GM21619 (cell line): ENCODE data around the gene TBX15.

ENCODE experiments used
- ATAC-seq: cut with Tn5 transposase; IDR thresholded peaks from one replicate; pipeline ENCODE4 v1.9.1; 2021; ENCODE audit not compliant: unreplicated experiment

The TBX15 gene

GRCh38 chr1:118899340-118899739 lies 88.8 kb downstream of the TBX15 start:
- no peak for ATAC-seq

- no peak for ATAC-seq
Observed at GRCh38 chr1:118898712-118899111, 89.4 kb downstream of the TBX15 start.

GRCh38 chr1:118896416-118896815 lies 91.7 kb downstream of the TBX15 start:
- no peak for ATAC-seq

- ATAC-seq, result no peak
Observed at GRCh38 chr1:118894836-118895235, 93.3 kb downstream of the TBX15 start.

GRCh38 chr1:118890851-118891384 lies 97.2 kb downstream of the TBX15 start:
- ATAC-seq, result no peak

- no peak for ATAC-seq
Observed at GRCh38 chr1:118884946-118885345, 103.2 kb downstream of the TBX15 start.

GRCh38 chr1:118881751-118882150 lies 106.4 kb downstream of the TBX15 start:
- ATAC-seq, result no peak

GRCh38 chr1:118878661-118879060 lies 109.5 kb downstream of the TBX15 start:
- ATAC-seq, result no peak

- ATAC-seq, result no peak
Observed at GRCh38 chr1:118877668-118878396, 110.3 kb downstream of the TBX15 start.

GRCh38 chr1:118871582-118872171 lies 116.5 kb downstream of the TBX15 start:
- no peak for ATAC-seq

- ATAC-seq, result no peak
Observed at GRCh38 chr1:118868387-118868786, 119.8 kb downstream of the TBX15 start.

- ATAC-seq, result no peak
Observed at GRCh38 chr1:118866330-118866729, 121.8 kb downstream of the TBX15 start.

- no peak for ATAC-seq
Observed at GRCh38 chr1:118863688-118864087, 124.5 kb downstream of the TBX15 start.

- ATAC-seq, result no peak
Observed at GRCh38 chr1:118862755-118863154, 125.4 kb downstream of the TBX15 start.

- ATAC-seq, result no peak
Observed at GRCh38 chr1:118861216-118861615, 126.9 kb downstream of the TBX15 start.

- ATAC-seq, result no peak
Observed at GRCh38 chr1:118859999-118860398, 128.1 kb downstream of the TBX15 start.

- no peak for ATAC-seq
Observed at GRCh38 chr1:118846443-118846842, 141.7 kb downstream of the TBX15 start.

- ATAC-seq, result no peak
Observed at GRCh38 chr1:118842452-118843201, 145.5 kb downstream of the TBX15 start.

- no peak for ATAC-seq
Observed at GRCh38 chr1:118841521-118841920, 146.6 kb downstream of the TBX15 start.
